Neural progenitor cell (in vitro differentiated cells): ENCODE results near the gene SMOC2. TPM values are rescaled to one million over a fixed set of nuclear protein-coding genes. Genes with fewer than 3 reads are reported as not detected.

ENCODE experiments used
- DNase-seq: peaks from one replicate; pipeline ENCODE4 v3.0.0-alpha.2; 2016; ENCODE audit warnings: low spot score
- H2AFZ ChIP-seq: fragments of 200-600 bp; sonication (generic); replicated peaks from 2 replicates; pipeline ENCODE4 v1.6.1; 2016; ENCODE audit warnings: antibody characterized with exemption
- H3F3A ChIP-seq: fragments of 200-600 bp; sonication (generic); 2 replicates; pipeline ENCODE4 v1.6.1; 2016; ENCODE audit warnings: antibody characterized with exemption, low read depth
- H3K27ac ChIP-seq: fragments of 200-600 bp; sonication (generic); 2 replicates; pipeline ENCODE4 v1.5.1; 2016; ENCODE audit warnings: mild to moderate bottlenecking
- H3K27me3 ChIP-seq: fragments of 200-600 bp; sonication (generic); 2 replicates; pipeline ENCODE4 v1.6.1; 2016; ENCODE audit warnings: mild to moderate bottlenecking, moderate library complexity
- H3K36me3 ChIP-seq: fragments of 200-600 bp; sonication (generic); 2 replicates; pipeline ENCODE4 v1.5.1; 2016
- H3K4me1 ChIP-seq: fragments of 200-600 bp; sonication (generic); 2 replicates; pipeline ENCODE4 v1.6.1; 2016; ENCODE audit warnings: mixed run types
- H3K4me2 ChIP-seq: fragments of 200-600 bp; sonication (generic); 2 replicates; pipeline ENCODE4 v1.6.1; 2016
- H3K4me3 ChIP-seq: fragments of 200-600 bp; sonication (generic); 2 replicates; pipeline ENCODE4 v1.5.1; 2016
- H3K79me2 ChIP-seq: fragments of 200-600 bp; sonication (generic); 2 replicates; pipeline ENCODE4 v1.6.1; 2016; ENCODE audit warnings: low read depth
- H3K9ac ChIP-seq: fragments of 200-600 bp; sonication (generic); 2 replicates; pipeline ENCODE4 v1.6.1; 2016
- H3K9me3 ChIP-seq: fragments of 200-600 bp; sonication (generic); 2 replicates; pipeline ENCODE4 v1.5.1; 2016; ENCODE audit warnings: low read depth
- H4K20me1 ChIP-seq: fragments of 200-600 bp; sonication (generic); 2 replicates; pipeline ENCODE4 v1.6.1; 2016; ENCODE audit warnings: low read depth
- H3K27ac Mint-ChIP-seq: 3 replicates; pipeline ENCODE4 v1.8.0; 2021; ENCODE audit warnings: mixed read lengths
- H3K27me3 Mint-ChIP-seq: 2 replicates; pipeline ENCODE4 v1.8.0; 2022; ENCODE audit warnings: low read depth, mild to moderate bottlenecking, inconsistent platforms, moderate library complexity, mixed read lengths; ENCODE audit not compliant: insufficient read depth
- H3K36me3 Mint-ChIP-seq: 3 replicates; pipeline ENCODE4 v1.8.0; 2021; ENCODE audit warnings: mixed read lengths
- H3K4me1 Mint-ChIP-seq: 3 replicates; pipeline ENCODE4 v1.8.0; 2021; ENCODE audit warnings: mixed read lengths
- H3K4me3 Mint-ChIP-seq: 3 replicates; pipeline ENCODE4 v1.8.0; 2021; ENCODE audit warnings: mild to moderate bottlenecking, moderate library complexity, mixed read lengths
- H3K9me3 Mint-ChIP-seq: 3 replicates; pipeline ENCODE4 v1.8.0; 2020; ENCODE audit warnings: mixed read lengths
- EZH2 ChIP-seq: fragments of 200-600 bp; sonication (generic); IDR thresholded peaks from 2 replicates; pipeline ENCODE4 v1.6.1; 2017; ENCODE audit warnings: antibody characterized with exemption, mild to moderate bottlenecking, moderate library complexity
- EZH2phosphoT487 ChIP-seq: fragments of 200-600 bp; sonication (generic); IDR thresholded peaks from 2 replicates; pipeline ENCODE4 v1.6.1; 2017; ENCODE audit warnings: antibody characterized with exemption
- total RNA-seq: library from RNA; depleted of rRNA; stranded (reverse); fragments of >200 nt; gene quantifications from 2 replicates; pipeline ENCODE4 v1.2.3, GENCODE V29; 2015; ENCODE audit warnings: low replicate concordance
- TF ChIP-seq, protein P1 (sequence below): fragments of 200-600 bp; sonication (generic); IDR thresholded peaks from 2 replicates; pipeline ENCODE4 v1.5.1; 2017; ENCODE audit warnings: antibody characterized with exemption, mild to moderate bottlenecking

SMOC2 gene
- total RNA-seq, 1 donor from 2014 or later = 0.75 TPM

DNA sequence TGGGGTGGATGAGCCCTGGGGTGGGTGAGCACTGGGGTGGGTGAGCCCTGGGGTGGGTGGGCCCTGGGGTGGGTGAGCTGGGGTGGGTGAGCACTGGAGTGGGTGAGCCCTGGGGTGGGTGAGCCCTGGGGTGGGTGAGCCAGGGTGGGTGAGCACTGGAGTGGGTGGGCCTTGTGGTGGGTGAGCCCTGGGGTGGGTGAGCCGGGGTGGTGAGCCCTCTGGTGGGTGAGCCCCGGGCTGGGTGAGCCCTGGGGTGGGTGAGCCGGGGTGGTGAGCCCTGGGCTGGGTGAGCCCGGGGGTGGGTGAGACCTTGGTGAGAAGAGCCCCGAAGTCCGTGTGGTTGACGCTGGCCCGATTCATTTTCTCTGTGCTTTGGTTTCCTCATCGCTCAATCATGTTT lies 18.6 kb downstream of the SMOC2 start:
- TF ChIP-seq, protein P1, sequence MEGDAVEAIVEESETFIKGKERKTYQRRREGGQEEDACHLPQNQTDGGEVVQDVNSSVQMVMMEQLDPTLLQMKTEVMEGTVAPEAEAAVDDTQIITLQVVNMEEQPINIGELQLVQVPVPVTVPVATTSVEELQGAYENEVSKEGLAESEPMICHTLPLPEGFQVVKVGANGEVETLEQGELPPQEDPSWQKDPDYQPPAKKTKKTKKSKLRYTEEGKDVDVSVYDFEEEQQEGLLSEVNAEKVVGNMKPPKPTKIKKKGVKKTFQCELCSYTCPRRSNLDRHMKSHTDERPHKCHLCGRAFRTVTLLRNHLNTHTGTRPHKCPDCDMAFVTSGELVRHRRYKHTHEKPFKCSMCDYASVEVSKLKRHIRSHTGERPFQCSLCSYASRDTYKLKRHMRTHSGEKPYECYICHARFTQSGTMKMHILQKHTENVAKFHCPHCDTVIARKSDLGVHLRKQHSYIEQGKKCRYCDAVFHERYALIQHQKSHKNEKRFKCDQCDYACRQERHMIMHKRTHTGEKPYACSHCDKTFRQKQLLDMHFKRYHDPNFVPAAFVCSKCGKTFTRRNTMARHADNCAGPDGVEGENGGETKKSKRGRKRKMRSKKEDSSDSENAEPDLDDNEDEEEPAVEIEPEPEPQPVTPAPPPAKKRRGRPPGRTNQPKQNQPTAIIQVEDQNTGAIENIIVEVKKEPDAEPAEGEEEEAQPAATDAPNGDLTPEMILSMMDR = no peak
- TF ChIP-seq EZH2phosphoT487 (no peak), EZH2 (no peak)
- Histone ChIP-seq H3K27me3 (no peaks in the 10 kb centered on the region), H3K4me2 (no peak overlapping the region), H3K9ac (no peak overlapping the region), H4K20me1 (no peaks in the 10 kb centered on the region), H3K9me3 (no peaks in the 10 kb centered on the region), H3K4me3 (no peak overlapping the region), H3K4me1 (no peaks in the 10 kb centered on the region), H3K79me2 (no peaks in the 10 kb centered on the region), H2AFZ (no peak overlapping the region), H3F3A (no peaks in the 10 kb centered on the region), H3K36me3 (no peaks in the 10 kb centered on the region), H3K27ac (no peak overlapping the region)
- Mint-ChIP-seq H3K9me3 (peaks cover 2% of the 10 kb centered on the region), H3K4me3 (no peak overlapping the region), H3K27ac (no peak overlapping the region), H3K27me3 (peaks cover 5% of the 10 kb centered on the region), H3K4me1 (peaks cover 6% of the 10 kb centered on the region), H3K36me3 (no peaks in the 10 kb centered on the region)
- DNase-seq = no peak

DNA sequence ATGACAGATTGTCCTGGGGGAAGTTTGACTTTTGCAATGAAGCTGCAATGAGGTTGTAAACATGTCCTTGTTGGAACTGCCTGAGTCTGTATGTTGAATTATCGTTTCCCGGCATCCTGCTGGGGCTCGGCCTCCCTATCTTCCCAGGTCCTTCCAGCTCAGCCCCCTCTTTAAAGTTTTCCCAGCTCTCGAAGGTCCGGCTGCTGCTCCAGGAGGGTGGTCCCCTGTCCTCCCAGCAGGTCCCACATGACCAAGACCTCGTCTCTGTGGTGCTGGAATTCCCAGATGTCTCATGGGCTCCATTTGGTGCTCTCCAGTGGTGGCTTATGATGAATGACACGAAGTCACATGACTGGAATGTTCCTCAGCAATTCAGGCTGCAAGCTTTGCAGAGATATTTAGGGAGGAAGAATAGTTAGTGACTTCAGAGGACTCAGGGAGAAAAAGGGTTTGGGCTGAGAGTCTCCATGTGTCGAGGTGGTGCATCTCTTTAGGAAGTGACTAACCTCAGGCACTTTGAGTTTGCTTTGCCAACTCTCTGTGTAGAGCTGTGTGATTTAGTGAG lies 21.4 kb downstream of the SMOC2 start:
- Mint-ChIP-seq H3K27me3 (peaks cover 8% of the 10 kb centered on the region), H3K4me1 (peaks cover 15% of the 10 kb centered on the region), H3K36me3 (no peaks in the 10 kb centered on the region), H3K27ac (peak overlapping the region; percentile 82), H3K9me3 (peaks cover 2% of the 10 kb centered on the region), H3K4me3 (no peak overlapping the region)
- TF ChIP-seq EZH2phosphoT487 (no peak), EZH2 (no peak)
- H3K36me3 ChIP-seq = no peaks in the 10 kb centered on the region
- H3K4me2 ChIP-seq = no peak overlapping the region
- no peak overlapping the region for H3K9ac ChIP-seq
- H3K9me3 ChIP-seq = no peaks in the 10 kb centered on the region
- DNase-seq = no peak
- H3K27ac ChIP-seq = no peak overlapping the region
- H4K20me1 ChIP-seq = no peaks in the 10 kb centered on the region
- H3K27me3 ChIP-seq = no peaks in the 10 kb centered on the region
- no peak overlapping the region for H2AFZ ChIP-seq
- H3K79me2 ChIP-seq = no peaks in the 10 kb centered on the region
- H3K4me1 ChIP-seq = no peaks in the 10 kb centered on the region
- H3F3A ChIP-seq = no peaks in the 10 kb centered on the region
- no peak overlapping the region for H3K4me3 ChIP-seq

DNA sequence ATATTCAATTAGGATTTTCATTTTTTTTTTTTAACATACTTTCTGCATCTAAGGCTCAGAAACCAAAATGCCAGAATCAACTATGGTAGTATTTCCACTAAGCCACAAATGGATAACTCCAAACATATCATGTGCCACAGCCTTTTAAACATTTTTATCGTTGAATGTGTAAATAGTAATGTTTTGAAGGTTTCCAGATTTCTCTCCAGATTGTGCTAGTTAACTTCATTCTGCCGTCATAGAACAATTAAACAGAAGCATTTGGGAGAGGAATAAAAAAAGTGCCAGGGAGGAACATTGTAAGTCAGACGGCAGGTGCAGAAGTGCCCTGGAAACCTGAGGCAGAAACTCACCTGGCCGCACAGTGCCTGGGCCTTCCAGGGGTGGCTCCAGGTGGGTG lies 23.6 kb downstream of the SMOC2 start:
- Histone ChIP-seq H3K4me1 (peaks cover under 1% of the 10 kb centered on the region), H3K9me3 (no peaks in the 10 kb centered on the region), H3K27ac (no peak overlapping the region), H3K27me3 (no peaks in the 10 kb centered on the region), H3K36me3 (no peaks in the 10 kb centered on the region), H3K4me3 (no peak overlapping the region), H4K20me1 (no peaks in the 10 kb centered on the region), H3F3A (no peaks in the 10 kb centered on the region), H3K4me2 (no peak overlapping the region), H2AFZ (no peak overlapping the region), H3K79me2 (no peaks in the 10 kb centered on the region), H3K9ac (no peak overlapping the region)
- peaks cover 10% of the 10 kb centered on the region for H3K4me1 Mint-ChIP-seq
- H3K27ac Mint-ChIP-seq = no peak overlapping the region
- H3K27me3 Mint-ChIP-seq = peaks cover 10% of the 10 kb centered on the region
- H3K4me3 Mint-ChIP-seq = no peak overlapping the region
- TF ChIP-seq, protein P1 = no peak
- TF ChIP-seq EZH2phosphoT487 (no peak), EZH2 (no peak)
- no peak for DNase-seq
- no peaks in the 10 kb centered on the region for H3K36me3 Mint-ChIP-seq
- H3K9me3 Mint-ChIP-seq = no peaks in the 10 kb centered on the region

DNA sequence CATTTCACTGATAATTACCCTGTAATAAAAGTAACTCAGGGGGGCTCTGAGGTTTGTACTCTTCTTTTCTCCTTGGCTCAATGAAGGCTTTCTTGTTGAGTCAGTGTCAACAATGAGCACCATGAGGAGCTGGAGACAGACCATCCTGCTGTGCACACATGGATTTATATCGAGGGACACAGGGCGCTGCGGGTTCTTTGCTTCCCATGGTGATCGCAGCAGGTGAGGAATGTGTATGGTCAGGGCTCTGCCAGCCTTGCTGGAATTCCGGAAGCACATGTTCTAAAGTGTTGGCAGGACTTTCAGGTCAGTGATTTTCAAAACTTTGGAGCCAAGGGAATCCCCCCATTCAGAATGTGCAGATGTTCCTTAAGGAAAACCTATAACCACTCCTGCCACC lies 27.1 kb downstream of the SMOC2 start:
- H3K36me3 Mint-ChIP-seq = no peaks in the 10 kb centered on the region
- Histone ChIP-seq H2AFZ (no peak overlapping the region), H3K9ac (no peak overlapping the region), H4K20me1 (no peaks in the 10 kb centered on the region), H3K79me2 (no peaks in the 10 kb centered on the region), H3K9me3 (no peaks in the 10 kb centered on the region), H3K36me3 (no peaks in the 10 kb centered on the region), H3K27ac (no peak overlapping the region), H3K4me2 (no peak overlapping the region), H3K4me3 (no peak overlapping the region), H3K4me1 (peaks cover 9% of the 10 kb centered on the region), H3F3A (no peaks in the 10 kb centered on the region), H3K27me3 (no peaks in the 10 kb centered on the region)
- H3K27me3 Mint-ChIP-seq = peaks cover 8% of the 10 kb centered on the region
- DNase-seq = no peak
- H3K9me3 Mint-ChIP-seq = no peaks in the 10 kb centered on the region
- H3K4me1 Mint-ChIP-seq = peaks cover 15% of the 10 kb centered on the region
- no peak overlapping the region for H3K4me3 Mint-ChIP-seq
- TF ChIP-seq EZH2phosphoT487 (no peak), EZH2 (no peak)
- TF ChIP-seq, protein P1 = no peak
- no peak overlapping the region for H3K27ac Mint-ChIP-seq
